Activated CD4-positive, alpha-beta T cell treated with anti-CD3 and anti-CD28 coated beads for 36 hours (primary cell): Measurements from ENCODE around the gene GIN1. TPM values are rescaled to one million over a fixed set of nuclear protein-coding genes. Genes with fewer than 3 reads are reported as not detected.

ENCODE experiments used
- ATAC-seq: fragments of 200-7000 bp; cut with Tn5 transposase; one replicate; pipeline ENCODE4 v1.10.0; 2021; ENCODE audit warnings: mild to moderate bottlenecking, moderate library complexity
- CTCF ChIA-PET: fragments of 350-600 bp; sonication (Branson Sonifier 250); formaldehyde crosslinking; loops from one replicate; lab custom pipeline; 2021; ENCODE audit warnings: antibody characterized with exemption; lab: Charles Lee
- POLR2A ChIA-PET: fragments of 350-600 bp; sonication (Branson Sonifier 250); formaldehyde crosslinking; loops from one replicate; lab custom pipeline; 2021; ENCODE audit warnings: antibody characterized with exemption, inconsistent platforms; lab: Charles Lee
- DNase-seq: peaks from one replicate; pipeline ENCODE4 v3.0.0-alpha.2; 2020
- H3K27ac Mint-ChIP-seq: one replicate; pipeline ENCODE4 v1.8.0; 2021; ENCODE audit warnings: mixed read lengths
- H3K27me3 Mint-ChIP-seq: one replicate; pipeline ENCODE4 v1.8.0; 2021; ENCODE audit warnings: mixed read lengths
- H3K36me3 Mint-ChIP-seq: one replicate; pipeline ENCODE4 v1.8.0; 2021; ENCODE audit warnings: low read depth, mixed read lengths
- H3K4me1 Mint-ChIP-seq: one replicate; pipeline ENCODE4 v1.8.0; 2021; ENCODE audit warnings: mixed read lengths
- H3K4me3 Mint-ChIP-seq: one replicate; pipeline ENCODE4 v1.8.0; 2021; ENCODE audit warnings: mild to moderate bottlenecking, moderate library complexity, mixed read lengths
- H3K9me3 Mint-ChIP-seq: one replicate; pipeline ENCODE4 v1.8.0; 2021; ENCODE audit warnings: low read depth, mixed read lengths
- intact Hi-C, 2 experiments: fragments of 100-400 bp; cut with DNase I in 1 of 2; cut with micrococcal nuclease in 1 of 2; formaldehyde crosslinking; loops; one replicate each; pipeline versions ENCODE4 v1.14.2 to v1.15.1; 2022 to 2024; cut with DNase I, micrococcal nuclease
- total RNA-seq, 2 experiments: library from RNA; stranded (reverse); gene quantifications; one replicate each; pipeline ENCODE4 v1.2.3, GENCODE V29; 2021

Gene GIN1
- total RNA-seq, 2 experiments from 2014 or later, result 9.0 to 9.7 TPM

DNA sequence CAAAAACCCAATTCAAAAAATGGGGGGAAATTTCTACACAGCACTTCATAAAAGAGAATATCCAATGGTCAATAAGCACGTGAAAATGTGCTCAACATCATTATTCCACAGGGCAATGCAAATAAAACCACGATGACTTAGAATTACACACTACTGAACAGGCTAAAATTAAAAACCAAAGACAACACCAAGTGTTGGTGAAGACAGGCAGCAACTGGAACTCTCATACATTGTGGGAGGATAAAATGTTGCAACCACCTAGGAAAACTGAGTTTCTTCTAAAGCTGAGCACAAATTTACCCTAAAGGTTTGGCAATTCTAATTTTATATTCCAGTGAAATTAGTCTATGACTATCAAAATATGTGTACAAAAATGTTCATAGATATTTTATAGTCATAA is 9.5 kb downstream of the GIN1 start:
- DNase-seq, result no peak
- no peak overlapping the region for H3K4me3 Mint-ChIP-seq
- intact Hi-C loops, result no loop called here
- ChIA-PET CTCF (no interaction called here), POLR2A (no interaction called here)
- peaks cover 41% of the 10 kb centered on the region for H3K4me1 Mint-ChIP-seq
- no peaks in the 10 kb centered on the region for H3K27me3 Mint-ChIP-seq
- H3K27ac Mint-ChIP-seq, result no peak overlapping the region
- no peaks in the 10 kb centered on the region for H3K9me3 Mint-ChIP-seq
- H3K36me3 Mint-ChIP-seq, result peaks cover 13% of the 10 kb centered on the region
- ATAC-seq, result no peak

- intact Hi-C loops, result no loop called here
- POLR2A ChIA-PET, result no interaction called here
- no peaks in the 10 kb centered on the region for H3K27me3 Mint-ChIP-seq
- CTCF ChIA-PET, result interaction anchor here (0.6 kb wide), 1 partner anchor 178 kb away, joined by 3 read pairs; no protein-coding TSS in a partner anchor
- H3K4me3 Mint-ChIP-seq, result no peak overlapping the region
- H3K36me3 Mint-ChIP-seq, result peaks cover 17% of the 10 kb centered on the region
- no peak overlapping the region for H3K27ac Mint-ChIP-seq
- H3K4me1 Mint-ChIP-seq, result peaks cover 38% of the 10 kb centered on the region
- ATAC-seq (no peak), DNase-seq (no peak)
- H3K9me3 Mint-ChIP-seq, result no peaks in the 10 kb centered on the region
These were observed 10.7 kb downstream of the GIN1 start for GRCh38 chr5:103109277-103109676.

DNA sequence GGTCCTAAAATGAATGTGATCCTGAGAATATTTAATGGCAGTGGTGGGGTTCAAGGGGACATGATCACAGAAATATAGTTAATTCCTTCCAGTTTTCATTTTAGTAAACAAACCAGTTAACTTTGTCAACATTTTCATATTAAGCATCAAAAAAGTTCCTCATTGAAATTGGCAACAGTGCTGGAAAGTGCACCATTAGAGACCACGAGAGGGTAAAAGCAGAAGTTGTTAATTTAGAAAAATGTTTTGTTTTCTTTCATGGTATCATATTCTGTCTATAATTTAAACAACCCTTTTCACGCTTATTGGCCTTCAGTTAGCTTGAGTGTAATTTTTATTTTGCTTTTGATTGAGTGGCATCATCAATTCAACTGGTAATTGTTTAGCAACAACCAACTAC is 11.9 kb downstream of the GIN1 start:
- CTCF ChIA-PET, result no interaction called here
- Mint-ChIP-seq H3K4me3 (no peak overlapping the region), H3K27me3 (no peaks in the 10 kb centered on the region), H3K27ac (no peak overlapping the region), H3K9me3 (no peaks in the 10 kb centered on the region), H3K4me1 (peaks cover 34% of the 10 kb centered on the region), H3K36me3 (peaks cover 20% of the 10 kb centered on the region)
- intact Hi-C loops, result no loop called here
- POLR2A ChIA-PET, result no interaction called here
- no peak for ATAC-seq
- DNase-seq, result no peak

DNA sequence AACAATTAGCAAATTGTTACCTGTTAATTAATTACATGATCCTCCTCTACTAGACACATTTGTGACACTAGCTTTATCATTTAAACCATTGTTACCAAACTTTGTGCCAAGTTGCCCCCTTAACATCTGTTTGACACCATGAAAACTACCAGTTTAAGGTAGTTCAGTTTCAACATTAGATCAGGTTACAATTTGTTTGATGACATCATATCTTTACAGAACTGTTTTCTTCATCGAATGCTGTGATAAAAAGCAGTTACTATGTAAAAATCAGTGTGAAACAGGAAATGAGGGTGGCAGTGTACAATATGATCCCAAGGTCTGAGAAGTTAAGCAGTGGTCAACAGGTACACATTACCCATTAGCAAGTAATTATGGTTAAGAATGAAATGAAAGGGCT is 17.7 kb downstream of the GIN1 start:
- Mint-ChIP-seq H3K27me3 (no peaks in the 10 kb centered on the region), H3K36me3 (peaks cover 26% of the 10 kb centered on the region), H3K27ac (no peak overlapping the region), H3K9me3 (no peaks in the 10 kb centered on the region), H3K4me1 (no peaks in the 10 kb centered on the region), H3K4me3 (no peak overlapping the region)
- intact Hi-C loops, result no loop called here
- ChIA-PET CTCF (interaction anchor here (0.6 kb wide), 1 partner anchor 546 kb away, joined by 3 read pairs; no protein-coding TSS in a partner anchor), POLR2A (no interaction called here)
- ATAC-seq (no peak), DNase-seq (no peak)

- CTCF ChIA-PET, result interaction anchor here (0.8 to 1.0 kb wide), 2 partner anchors 538 to 539 kb away, joined by 3 to 4 read pairs; no protein-coding TSS in a partner anchor
- Mint-ChIP-seq H3K9me3 (no peaks in the 10 kb centered on the region), H3K27ac (no peak overlapping the region), H3K4me1 (no peaks in the 10 kb centered on the region), H3K36me3 (peaks cover 26% of the 10 kb centered on the region), H3K4me3 (no peak overlapping the region), H3K27me3 (no peaks in the 10 kb centered on the region)
- no peak for ATAC-seq
- intact Hi-C loops, result no loop called here
- POLR2A ChIA-PET, result no interaction called here
- DNase-seq, result no peak
These were observed 18.7 kb downstream of the GIN1 start for GRCh38 chr5:103101079-103101750.

DNA sequence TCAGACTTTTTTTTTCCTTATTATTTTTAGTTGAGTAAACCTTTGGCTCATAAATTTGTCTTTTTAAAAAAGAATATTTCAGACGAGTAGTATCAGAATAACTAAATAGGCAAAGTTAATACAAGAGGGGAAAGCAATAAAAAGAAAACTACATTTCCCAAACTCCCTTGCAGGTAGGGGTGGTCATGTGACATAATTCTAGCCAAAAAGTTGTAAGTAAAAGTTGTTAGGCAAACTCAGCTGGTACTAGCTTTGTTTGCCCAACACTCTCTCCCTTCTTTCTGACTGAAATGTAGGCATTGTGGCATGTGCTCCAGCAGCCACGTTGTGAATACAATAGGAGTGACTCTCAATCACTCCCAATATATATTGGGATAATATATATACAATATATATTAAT is 20.9 kb downstream of the GIN1 start:
- POLR2A ChIA-PET, result no interaction called here
- intact Hi-C loops, result no loop called here
- peaks cover 25% of the 10 kb centered on the region for H3K36me3 Mint-ChIP-seq
- CTCF ChIA-PET, result interaction anchor here (1.2 kb wide), 1 partner anchor 418 kb away, joined by 5 read pairs; no protein-coding TSS in a partner anchor
- H3K27me3 Mint-ChIP-seq, result no peaks in the 10 kb centered on the region
- H3K4me1 Mint-ChIP-seq, result no peaks in the 10 kb centered on the region
- H3K4me3 Mint-ChIP-seq, result no peak overlapping the region
- no peak for ATAC-seq
- DNase-seq, result no peak
- no peaks in the 10 kb centered on the region for H3K9me3 Mint-ChIP-seq
- no peak overlapping the region for H3K27ac Mint-ChIP-seq

GRCh38 chr5:103094737-103095136 is 25.2 kb downstream of the GIN1 start:
- no peak overlapping the region for H3K4me3 Mint-ChIP-seq
- intact Hi-C loops, result no loop called here
- ChIA-PET POLR2A (no interaction called here), CTCF (interaction anchor here (0.9 kb wide), 1 partner anchor 414 kb away, joined by 4 read pairs; no protein-coding TSS in a partner anchor)
- ATAC-seq (no peak), DNase-seq (no peak)
- H3K36me3 Mint-ChIP-seq, result peaks cover 27% of the 10 kb centered on the region
- H3K27me3 Mint-ChIP-seq, result no peaks in the 10 kb centered on the region
- no peaks in the 10 kb centered on the region for H3K9me3 Mint-ChIP-seq
- H3K4me1 Mint-ChIP-seq, result no peaks in the 10 kb centered on the region
- no peak overlapping the region for H3K27ac Mint-ChIP-seq

DNA sequence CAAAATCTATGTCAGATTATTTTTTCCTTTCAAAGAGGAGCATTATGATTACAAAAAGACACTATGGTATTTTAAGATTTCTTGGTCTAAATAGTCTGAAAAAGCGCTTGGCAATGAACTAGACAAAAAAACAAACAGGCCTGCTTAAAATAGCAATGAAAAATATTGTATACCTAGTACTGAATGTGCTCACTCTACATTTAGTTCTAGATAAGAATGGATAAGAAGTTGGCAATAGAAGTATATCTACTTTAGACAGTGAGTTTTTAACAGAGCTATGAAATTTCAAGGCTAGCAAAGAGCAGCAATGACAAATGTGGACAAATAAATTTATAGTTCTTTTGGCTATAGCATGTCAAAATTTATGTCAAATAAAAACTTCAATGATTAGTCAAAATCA is 26.2 kb downstream of the GIN1 start:
- intact Hi-C loops, result no loop called here
- ATAC-seq, result no peak
- H3K27me3 Mint-ChIP-seq, result no peaks in the 10 kb centered on the region
- CTCF ChIA-PET, result interaction anchor here (0.7 kb wide), 1 partner anchor 26 kb away, joined by 3 read pairs; no protein-coding TSS in a partner anchor
- peaks cover 32% of the 10 kb centered on the region for H3K36me3 Mint-ChIP-seq
- no peaks in the 10 kb centered on the region for H3K9me3 Mint-ChIP-seq
- no peak overlapping the region for H3K4me3 Mint-ChIP-seq
- DNase-seq, result no peak
- no peaks in the 10 kb centered on the region for H3K4me1 Mint-ChIP-seq
- no peak overlapping the region for H3K27ac Mint-ChIP-seq
- POLR2A ChIA-PET, result no interaction called here

DNA sequence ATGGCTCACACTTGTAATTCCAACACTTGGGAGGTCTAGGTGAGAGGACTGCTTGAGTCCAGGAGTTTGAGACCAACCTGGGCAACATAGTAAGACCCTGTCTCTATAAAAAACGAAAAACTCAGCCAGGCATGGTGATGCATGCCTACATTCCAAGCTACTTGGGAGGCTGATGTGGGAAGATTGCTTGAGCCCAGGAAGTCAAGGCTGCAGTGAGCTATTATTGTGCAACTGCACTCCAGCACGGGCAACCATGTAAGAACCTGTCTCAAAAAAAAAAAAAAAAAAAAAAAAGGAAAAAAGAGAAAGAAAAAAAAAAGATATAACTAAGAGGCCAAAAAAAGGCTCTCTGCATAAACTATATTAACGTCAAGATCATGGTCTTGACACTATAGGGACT is 27.3 kb downstream of the GIN1 start:
- ATAC-seq (no peak), DNase-seq (no peak)
- intact Hi-C loops, result no loop called here
- no peak overlapping the region for H3K4me3 Mint-ChIP-seq
- no peaks in the 10 kb centered on the region for H3K27me3 Mint-ChIP-seq
- ChIA-PET POLR2A (no interaction called here), CTCF (no interaction called here)
- no peak overlapping the region for H3K27ac Mint-ChIP-seq
- H3K9me3 Mint-ChIP-seq, result no peaks in the 10 kb centered on the region
- no peaks in the 10 kb centered on the region for H3K4me1 Mint-ChIP-seq
- H3K36me3 Mint-ChIP-seq, result peaks cover 34% of the 10 kb centered on the region

- CTCF ChIA-PET, result no interaction called here
- Mint-ChIP-seq H3K36me3 (peaks cover 44% of the 10 kb centered on the region), H3K4me1 (no peaks in the 10 kb centered on the region), H3K4me3 (no peak overlapping the region), H3K27me3 (no peaks in the 10 kb centered on the region), H3K9me3 (peaks cover 6% of the 10 kb centered on the region), H3K27ac (no peak overlapping the region)
- ATAC-seq (no peak), DNase-seq (no peak)
- intact Hi-C loops, result no loop called here
- POLR2A ChIA-PET, result no interaction called here
These were observed 29.1 kb downstream of the GIN1 start for GRCh38 chr5:103090791-103091190.

DNA sequence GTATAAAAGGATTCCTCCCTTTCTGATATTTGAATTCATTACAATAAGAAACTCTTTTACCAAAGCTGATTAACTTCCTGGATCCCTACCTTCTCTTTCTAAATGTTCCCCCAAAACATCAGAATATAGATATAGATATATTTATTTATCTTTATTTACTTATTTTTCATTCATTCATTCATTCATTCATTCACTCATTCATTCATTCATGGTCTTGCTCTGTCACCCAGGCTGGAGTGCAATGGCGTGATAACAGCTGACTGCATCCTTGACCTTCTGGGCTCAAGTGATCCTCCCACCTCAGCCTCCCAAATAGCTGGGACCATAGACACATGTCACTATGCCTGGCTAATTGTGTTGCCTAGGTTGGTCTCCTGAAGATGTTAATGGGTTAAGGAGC is 30.7 kb downstream of the GIN1 start:
- intact Hi-C loops, result no loop called here
- Mint-ChIP-seq H3K27me3 (no peaks in the 10 kb centered on the region), H3K27ac (no peak overlapping the region)

DNA sequence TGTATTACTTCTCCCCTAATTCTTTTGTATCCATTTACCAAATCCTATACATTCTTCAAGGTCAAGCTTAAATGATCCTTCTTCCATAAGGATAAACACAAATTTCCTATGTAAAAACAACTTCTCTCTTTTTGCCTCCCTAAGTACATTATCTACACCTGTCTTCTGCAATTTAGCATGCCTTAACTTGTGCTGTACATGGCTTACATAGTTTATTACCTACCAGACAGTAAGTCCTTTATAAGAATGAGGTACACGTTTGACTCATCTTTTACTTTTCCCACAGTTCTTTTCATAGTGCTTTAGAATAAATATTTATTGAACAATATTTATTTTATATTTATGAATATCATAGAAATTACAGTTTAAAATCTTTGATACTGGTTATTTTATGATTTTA is 33.4 kb downstream of the GIN1 start:
- H3K4me3 Mint-ChIP-seq, result no peak overlapping the region
- no peaks in the 10 kb centered on the region for H3K4me1 Mint-ChIP-seq
- CTCF ChIA-PET, result no interaction called here
- no peak overlapping the region for H3K27ac Mint-ChIP-seq
- peaks cover 50% of the 10 kb centered on the region for H3K36me3 Mint-ChIP-seq
- intact Hi-C loops, result no loop called here
- DNase-seq (no peak), ATAC-seq (no peak)
- H3K9me3 Mint-ChIP-seq, result peaks cover 33% of the 10 kb centered on the region
- no peaks in the 10 kb centered on the region for H3K27me3 Mint-ChIP-seq
- POLR2A ChIA-PET, result no interaction called here

More for the DNA sequence above, 30.7 kb downstream of the GIN1 start:
- no peaks in the 10 kb centered on the region for H3K4me1 Mint-ChIP-seq
- ChIA-PET POLR2A (no interaction called here), CTCF (interaction anchor here (0.7 kb wide), 1 partner anchor 143 kb away, joined by 3 read pairs; no protein-coding TSS in a partner anchor)
- ATAC-seq (no peak), DNase-seq (no peak)
- H3K4me3 Mint-ChIP-seq, result no peak overlapping the region
- peaks cover 11% of the 10 kb centered on the region for H3K9me3 Mint-ChIP-seq
- peaks cover 50% of the 10 kb centered on the region for H3K36me3 Mint-ChIP-seq
